SK-N-SH (cell line): ENCODE data around the gene BEST3. TPM values are rescaled to one million over a fixed set of nuclear protein-coding genes. Genes with fewer than 3 reads are reported as not detected.
"Not testable (repeated sequence)": the region's sequence is repeated elsewhere in the genome, so short reads cannot be mapped to it uniquely, and the experiment has no call there.

Experiments
- CTCF ChIA-PET: fragments of 300-600, 350-600 bp; formaldehyde crosslinking; extraction: SDS; loops from one replicate; lab custom pipeline; 2021; lab: Yijun Ruan, JAX
- POLR2A ChIA-PET: fragments of 350-600 bp; sonication (Branson Sonifier 250); formaldehyde crosslinking; extraction: SDS; loops from one replicate; lab custom pipeline; 2020; ENCODE audit warnings: antibody characterized with exemption, inconsistent platforms; lab: Yijun Ruan, JAX
- DNase-seq: peaks from one replicate; pipeline ENCODE4 v3.0.0; 2012
- H2AFZ ChIP-seq: fragments of 200-600 bp; sonication (generic); 2 replicates; pipeline ENCODE4 v1.8.1; 2016; ENCODE audit warnings: antibody characterized with exemption, mild to moderate bottlenecking, low read depth
- H3F3A ChIP-seq: fragments of 200-600 bp; sonication (generic); replicated peaks from 2 replicates; pipeline ENCODE3; 2016; ENCODE audit warnings: antibody characterized with exemption, mild to moderate bottlenecking; ENCODE audit not compliant: insufficient read depth
- H3K27ac ChIP-seq, 2 experiments: fragments of 200-500 bp in 1 of 2; fragments of 200-600 bp in 1 of 2; sonication (Bioruptor generic) in 1 of 2; sonication (generic), shearing (Covaris generic) in 1 of 2; 2 replicates each; pipeline versions ENCODE4 v1.5.1 to v1.6.1; 2014 to 2016; ENCODE audit warnings: low read depth in 2 of 2, inconsistent platforms in 1 of 2, low read length in 1 of 2, mild to moderate bottlenecking in 1 of 2, mixed read lengths in 1 of 2
- H3K27me3 ChIP-seq: fragments of 200-600 bp; sonication (generic), shearing (Covaris generic); 2 replicates; pipeline ENCODE4 v1.6.1; 2016; ENCODE audit warnings: mixed run types; ENCODE audit not compliant: insufficient read depth
- H3K36me3 ChIP-seq, 2 experiments: fragments of 200-500 bp in 1 of 2; fragments of 200-600 bp in 1 of 2; sonication (Bioruptor generic) in 1 of 2; sonication (generic) in 1 of 2; replicated peaks in 1 of 2; 2 replicates each; pipeline versions ENCODE3 to v1.5.1; 2014 to 2016; ENCODE audit warnings: low read length in 1 of 2, mild to moderate bottlenecking in 1 of 2; ENCODE audit not compliant: insufficient read depth in 2 of 2, control insufficient read depth in 1 of 2
- H3K4me1 ChIP-seq, 2 experiments: fragments of 200-500 bp in 1 of 2; fragments of 200-600 bp in 1 of 2; sonication (Bioruptor generic) in 1 of 2; sonication (generic), shearing (Covaris generic) in 1 of 2; 2 replicates each; pipeline versions ENCODE4 v1.5.1 to v1.6.1; 2014 to 2016; ENCODE audit warnings: low read depth in 1 of 2, low read length in 1 of 2, mixed run types in 1 of 2; ENCODE audit not compliant: insufficient read depth in 2 of 2, control insufficient read depth in 1 of 2
- H3K4me2 ChIP-seq: fragments of 200-600 bp; sonication (generic), shearing (Covaris generic); 2 replicates; pipeline ENCODE4 v1.6.1; 2017; ENCODE audit warnings: mixed run types
- H3K4me3 ChIP-seq, 2 experiments: fragments of 200-500 bp in 1 of 2; fragments of 200-600 bp in 1 of 2; sonication (Bioruptor generic) in 1 of 2; sonication (generic), shearing (Covaris generic) in 1 of 2; 2 replicates each; pipeline versions ENCODE4 v1.5.1 to v1.8.1; 2014 to 2016; ENCODE audit warnings: low read depth in 2 of 2, inconsistent platforms in 1 of 2, low read length in 1 of 2, mild to moderate bottlenecking in 1 of 2, mixed read lengths in 1 of 2, moderate library complexity in 1 of 2
- H3K79me2 ChIP-seq: fragments of 200-600 bp; sonication (generic); 2 replicates; pipeline ENCODE4 v1.8.1; 2017; ENCODE audit warnings: mild to moderate bottlenecking; ENCODE audit not compliant: insufficient read depth
- H3K9ac ChIP-seq: fragments of 200-600 bp; sonication (generic); 2 replicates; pipeline ENCODE4 v1.6.1; 2017; ENCODE audit warnings: mixed run types
- H3K9me2 ChIP-seq: fragments of 200-600 bp; sonication (generic); 2 replicates; pipeline ENCODE4 v1.6.1; 2017; ENCODE audit warnings: mixed run types
- H3K9me3 ChIP-seq: fragments of 200-600 bp; sonication (generic); 2 replicates; pipeline ENCODE4 v1.6.1; 2017; ENCODE audit warnings: mixed run types, mild to moderate bottlenecking, moderate library complexity
- H4K20me1 ChIP-seq: fragments of 200-600 bp; sonication (generic); 2 replicates; pipeline ENCODE4 v1.6.1; 2017; ENCODE audit warnings: mild to moderate bottlenecking, mixed run types; ENCODE audit not compliant: insufficient read depth
- CHD2 ChIP-seq: fragments of 150-350 bp; IDR thresholded peaks from 2 replicates; pipeline ENCODE4 v1.6.1; 2018; ENCODE audit warnings: low read length; ENCODE audit not compliant: partially characterized antibody
- EZH2phosphoT487 ChIP-seq: fragments of 200-600 bp; sonication (generic); IDR thresholded peaks from 2 replicates; pipeline ENCODE4 v1.6.1; 2017; ENCODE audit warnings: low read depth, mixed run types, mild to moderate bottlenecking, antibody characterized with exemption, moderate library complexity, borderline replicate concordance
- FOSL2 ChIP-seq: IDR thresholded peaks from 2 replicates; pipeline ENCODE4 v1.4.0; 2012; ENCODE audit warnings: low read depth, mild to moderate bottlenecking, moderate library complexity, borderline replicate concordance
- FOXJ3 ChIP-seq: sonication (generic); formaldehyde crosslinking; IDR thresholded peaks from 2 replicates; pipeline ENCODE4 v1.5.1; 2020; ENCODE audit warnings: mild to moderate bottlenecking, missing genetic modification reagents
- GABPA ChIP-seq: IDR thresholded peaks from 2 replicates; pipeline ENCODE4 v1.4.0; 2012; ENCODE audit warnings: low read depth, mild to moderate bottlenecking
- IRF3 ChIP-seq: fragments of 150-350 bp; IDR thresholded peaks from 2 replicates; pipeline ENCODE4 v1.6.1; 2016; ENCODE audit warnings: mild to moderate bottlenecking, low read depth, low read length
- JUND ChIP-seq: IDR thresholded peaks from 2 replicates; pipeline ENCODE4 v1.4.0; 2012
- MXI1 ChIP-seq: IDR thresholded peaks from 2 replicates; pipeline ENCODE4 v1.6.1; 2012; ENCODE audit warnings: mild to moderate bottlenecking, low read depth, low read length, improper control_type of control experiment
- NRF1 ChIP-seq: IDR thresholded peaks from 2 replicates; pipeline ENCODE4 v1.6.1; 2012; ENCODE audit warnings: low read depth, mild to moderate bottlenecking, low read length
- RAD21 ChIP-seq: IDR thresholded peaks from 2 replicates; pipeline ENCODE4 v1.6.1; 2012; ENCODE audit warnings: mild to moderate bottlenecking, low read length
- RCOR1 ChIP-seq: fragments of 150-350 bp; IDR thresholded peaks from 2 replicates; pipeline ENCODE4 v1.6.1; 2017; ENCODE audit warnings: antibody characterized with exemption, low read length
- RFX5 ChIP-seq: IDR thresholded peaks from 2 replicates; pipeline ENCODE4 v1.6.1; 2012; ENCODE audit warnings: mild to moderate bottlenecking, improper control_type of control experiment, low read length
- RXRA ChIP-seq: IDR thresholded peaks from 2 replicates; pipeline ENCODE4 v1.4.0; 2012; ENCODE audit warnings: low read depth, mild to moderate bottlenecking, borderline replicate concordance
- TAF1 ChIP-seq: IDR thresholded peaks from 2 replicates; pipeline ENCODE4 v1.6.1; 2012; ENCODE audit warnings: low read depth, mild to moderate bottlenecking, low read length, moderate library complexity, borderline replicate concordance
- USF1 ChIP-seq: IDR thresholded peaks from 2 replicates; pipeline ENCODE4 v1.4.0; 2012; ENCODE audit warnings: low read depth, borderline replicate concordance
- YY1 ChIP-seq: IDR thresholded peaks from 2 replicates; pipeline ENCODE4 v1.4.0; 2012; ENCODE audit warnings: low read depth, mild to moderate bottlenecking
- WGBS: methylation state at CpG from one replicate; pipeline ENCODE4 v1.1.6; 2017; ENCODE audit warnings: low lambda C conversion rate; 5-methylcytosine and 5-hydroxymethylcytosine counted together
- polyA plus RNA-seq, 3 experiments: library from polyadenylated mRNA; depleted of rRNA; stranded (reverse); fragments of >200 nt; gene quantifications; 2 replicates each; pipeline ENCODE4 v1.2.3, GENCODE V29; 2012

The BEST3 gene
- polyA plus RNA-seq, 1 of the 3 experiments (the other 2 are of a cell fraction): 0.48 TPM

- WGBS: 79% methylated on average over 15 of the region's 15 CpGs
- CTCF ChIA-PET: interaction anchor here (1.2 to 2.0 kb wide), 4 partner anchors 10 to 140 kb away, joined by 3 to 10 read pairs (median 4); partner anchors contain the start of gene FRS2
These were observed 89.0 kb downstream of the BEST3 start for GRCh38 chr12:69610126-69610525.

GRCh38 chr12:69608114-69608513, 91.0 kb downstream of the BEST3 start:
- Histone ChIP-seq H3K4me2 (no peak overlapping the region), H2AFZ (no peak overlapping the region), H3K79me2 (no peaks in the 10 kb centered on the region), H3K27me3 (no peaks in the 10 kb centered on the region), H3F3A (peaks cover 4% of the 10 kb centered on the region), H3K9me3 (no peaks in the 10 kb centered on the region), H3K9ac (no peak overlapping the region), H3K36me3 (peaks cover 4 to 5% of the 10 kb centered on the region in 2 experiments), H3K27ac (no peak overlapping the region), H3K9me2 (no peaks in the 10 kb centered on the region), H3K4me1 (no peaks in the 10 kb centered on the region), H3K4me3 (no peak overlapping the region), H4K20me1 (no peaks in the 10 kb centered on the region)
- CTCF ChIA-PET: interaction anchor here (1.1 kb wide), 1 partner anchor 10 kb away, joined by 4 read pairs; no protein-coding TSS in a partner anchor
- POLR2A ChIA-PET: no interaction called here
- no peak for TF ChIP-seq IRF3
- TF ChIP-seq FOXJ3 (CRISPR knock-in tag): no peak
- no peak for TF ChIP-seq GABPA
- TF ChIP-seq CHD2: no peak
- no peak for TF ChIP-seq YY1
- no peak for TF ChIP-seq RCOR1
- no peak for TF ChIP-seq NRF1
- no peak for TF ChIP-seq FOSL2
- no peak for TF ChIP-seq RXRA
- TF ChIP-seq RFX5: no peak
- TF ChIP-seq USF1: no peak
- no peak for TF ChIP-seq EZH2phosphoT487
- TF ChIP-seq TAF1: no peak
- no peak for TF ChIP-seq MXI1
- DNase-seq: no peak
- WGBS: 89% methylated on average over 2 of the region's 2 CpGs

More at GRCh38 chr12:69610126-69610525, 89.0 kb downstream of the BEST3 start:
- Histone ChIP-seq H3K9ac (no peak overlapping the region), H3K27me3 (no peaks in the 10 kb centered on the region), H3K4me2 (no peak overlapping the region), H3K4me3 (no peak overlapping the region), H3K4me1 (no peaks in the 10 kb centered on the region), H3K79me2 (no peaks in the 10 kb centered on the region), H3K9me2 (no peaks in the 10 kb centered on the region), H3K36me3 (no peaks in the 10 kb centered on the region), H3F3A (no peaks in the 10 kb centered on the region), H3K27ac (no peak overlapping the region), H2AFZ (no peak overlapping the region), H3K9me3 (no peaks in the 10 kb centered on the region), H4K20me1 (no peaks in the 10 kb centered on the region)
- TF ChIP-seq GABPA (no peak), JUND (no peak), RFX5 (no peak), RAD21 (no peak)
- no peak for DNase-seq
- POLR2A ChIA-PET: interaction anchor here (1.4 kb wide), 1 partner anchor 11 kb away, joined by 3 read pairs; no protein-coding TSS in a partner anchor

GRCh38 chr12:69604275-69604674, 94.8 kb downstream of the BEST3 start:
- POLR2A ChIA-PET: interaction anchor here (0.5 kb wide), 1 partner anchor 11 kb away, joined by 3 read pairs; no protein-coding TSS in a partner anchor
- H3K36me3 ChIP-seq: peaks cover 36% of the 10 kb centered on the region in 2 experiments

More at GRCh38 chr12:69604275-69604674, 94.8 kb downstream of the BEST3 start:
- not testable (repeated sequence) for H3K9ac ChIP-seq, H4K20me1 ChIP-seq, H3K4me2 ChIP-seq, H3K27ac ChIP-seq, H3K4me1 ChIP-seq, H2AFZ ChIP-seq, H3K4me3 ChIP-seq, H3K9me2 ChIP-seq, H3K27me3 ChIP-seq, H3K9me3 ChIP-seq, DNase-seq, H3K79me2 ChIP-seq
- CTCF ChIA-PET: interaction anchor here (0.7 kb wide), 1 partner anchor 33 kb away, joined by 3 read pairs; no protein-coding TSS in a partner anchor
- 91% methylated on average over 2 of the region's 3 CpGs for WGBS
- peaks cover 11% of the 10 kb centered on the region for H3F3A ChIP-seq
